ENCODE measurements around the gene MRTFB. TPM values are rescaled to one million over a fixed set of nuclear protein-coding genes. Genes with fewer than 3 reads are reported as not detected.

The MRTFB gene
- total RNA-seq, 1 experiment from 2014 or later, result 29.5 TPM

- Histone ChIP-seq H3K36me3 (ENCODE audit: control insufficient read depth, insufficient read depth, low read length) (no peaks in the 10 kb centered on the region), H3K4me1 (peaks cover 25% of the 10 kb centered on the region), H3K4me3 (ENCODE audit: low read depth, low read length) (no peak overlapping the region), H3K27me3 (replicated peaks; ENCODE audit: control insufficient read depth, insufficient read depth, low read length) (no peaks in the 10 kb centered on the region), H3K9me3 (no peaks in the 10 kb centered on the region)
- no peak for DNase-seq
- Mint-ChIP-seq H3K36me3 (ENCODE audit: insufficient read depth, unreplicated experiment) (peaks cover 12% of the 10 kb centered on the region), H3K4me3 (ENCODE audit: unreplicated experiment) (no peak overlapping the region), H3K27me3 (ENCODE audit: insufficient read depth, unreplicated experiment) (no peaks in the 10 kb centered on the region), H3K9me3 (ENCODE audit: unreplicated experiment) (no peaks in the 10 kb centered on the region), H3K4me1 (ENCODE audit: low read depth, unreplicated experiment) (peaks cover 30% of the 10 kb centered on the region), H3K27ac (ENCODE audit: unreplicated experiment) (no peak overlapping the region)
- TF ChIP-seq, protein P1, sequence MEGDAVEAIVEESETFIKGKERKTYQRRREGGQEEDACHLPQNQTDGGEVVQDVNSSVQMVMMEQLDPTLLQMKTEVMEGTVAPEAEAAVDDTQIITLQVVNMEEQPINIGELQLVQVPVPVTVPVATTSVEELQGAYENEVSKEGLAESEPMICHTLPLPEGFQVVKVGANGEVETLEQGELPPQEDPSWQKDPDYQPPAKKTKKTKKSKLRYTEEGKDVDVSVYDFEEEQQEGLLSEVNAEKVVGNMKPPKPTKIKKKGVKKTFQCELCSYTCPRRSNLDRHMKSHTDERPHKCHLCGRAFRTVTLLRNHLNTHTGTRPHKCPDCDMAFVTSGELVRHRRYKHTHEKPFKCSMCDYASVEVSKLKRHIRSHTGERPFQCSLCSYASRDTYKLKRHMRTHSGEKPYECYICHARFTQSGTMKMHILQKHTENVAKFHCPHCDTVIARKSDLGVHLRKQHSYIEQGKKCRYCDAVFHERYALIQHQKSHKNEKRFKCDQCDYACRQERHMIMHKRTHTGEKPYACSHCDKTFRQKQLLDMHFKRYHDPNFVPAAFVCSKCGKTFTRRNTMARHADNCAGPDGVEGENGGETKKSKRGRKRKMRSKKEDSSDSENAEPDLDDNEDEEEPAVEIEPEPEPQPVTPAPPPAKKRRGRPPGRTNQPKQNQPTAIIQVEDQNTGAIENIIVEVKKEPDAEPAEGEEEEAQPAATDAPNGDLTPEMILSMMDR (IDR thresholded peaks at IDR 0.05; ENCODE audit: insufficient read depth in 1 of 2, low read depth in 1 of 2, low read length in 1 of 2, severe bottlenecking in 1 of 2, unreplicated experiment in 1 of 2), result no peak
- POLR2A ChIA-PET, result no interaction called here
- CTCF ChIA-PET, result no interaction called here
- intact Hi-C loops (cut with micrococcal nuclease; ENCODE audit: unreplicated experiment), result no loop called here
- BruUV-seq (replicated peaks), result no TSS peak
These were observed 15.4 kb downstream of the MRTFB start for GRCh38 chr16:14086477-14086876.

DNA sequence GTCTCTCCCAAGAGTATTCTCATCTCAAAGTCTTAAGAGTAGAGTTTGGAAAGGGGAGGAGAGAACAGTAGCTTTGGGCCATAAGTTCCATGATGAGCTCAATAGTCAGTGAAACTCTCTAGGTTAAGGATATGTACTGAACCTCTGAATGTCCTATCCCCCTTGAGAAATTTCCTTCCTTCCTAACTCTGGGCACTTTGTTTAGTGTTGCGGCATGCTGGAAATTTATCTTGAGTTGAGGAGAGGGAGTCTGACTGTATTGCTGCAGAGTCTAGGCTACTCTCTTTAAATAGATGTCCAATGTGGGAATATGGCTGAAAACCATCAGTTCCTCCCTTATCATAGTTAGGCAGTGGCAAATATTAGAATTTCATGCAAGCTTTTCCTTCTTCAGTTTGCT, 16.1 kb downstream of the MRTFB start:
- POLR2A ChIA-PET, result no interaction called here
- no peaks in the 10 kb centered on the region for H3K27me3 Mint-ChIP-seq (ENCODE audit: insufficient read depth, unreplicated experiment)
- BruUV-seq (replicated peaks), result no TSS peak

DNA sequence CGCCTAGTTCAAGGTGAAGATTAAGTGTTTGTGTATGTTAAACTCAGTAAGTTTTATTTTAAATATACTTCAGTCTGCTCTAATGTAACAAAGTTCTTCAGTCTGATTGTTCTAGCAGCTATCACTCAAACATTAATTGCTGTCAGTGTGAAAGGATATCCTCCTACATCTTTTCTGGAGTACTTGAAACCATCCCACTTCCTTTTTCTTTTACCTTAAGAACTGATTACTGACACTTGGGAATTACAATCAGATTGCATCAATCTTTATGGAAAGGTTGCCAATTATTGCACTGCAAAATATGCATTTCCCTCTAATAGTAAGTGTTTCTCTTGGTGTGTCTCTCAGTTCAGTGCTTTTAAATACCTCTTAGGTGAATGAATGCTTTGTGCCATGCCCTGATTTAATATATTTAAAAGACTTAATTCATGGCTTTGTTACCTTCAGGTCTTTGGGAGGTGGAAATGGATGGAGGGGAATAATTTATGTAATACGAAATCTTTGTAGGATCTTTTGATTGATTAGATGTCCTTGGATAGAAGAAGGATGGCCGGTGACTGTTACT, 16.6 kb downstream of the MRTFB start:
- no peaks in the 10 kb centered on the region for H3K9me3 Mint-ChIP-seq (ENCODE audit: unreplicated experiment)
- no peak overlapping the region for H3K27ac Mint-ChIP-seq (ENCODE audit: unreplicated experiment)
- peaks cover 6% of the 10 kb centered on the region for H3K36me3 Mint-ChIP-seq (ENCODE audit: insufficient read depth, unreplicated experiment)
- peaks cover 30% of the 10 kb centered on the region for H3K4me1 Mint-ChIP-seq (ENCODE audit: low read depth, unreplicated experiment)
- no peak overlapping the region for H3K4me3 Mint-ChIP-seq (ENCODE audit: unreplicated experiment)
- ChIA-PET POLR2A (no interaction called here), CTCF (no interaction called here)
- no TSS peak for BruUV-seq (replicated peaks)
- Histone ChIP-seq H3K9me3 (no peaks in the 10 kb centered on the region), H3K4me3 (ENCODE audit: low read depth, low read length) (no peak overlapping the region), H3K27me3 (replicated peaks; ENCODE audit: control insufficient read depth, insufficient read depth, low read length) (no peaks in the 10 kb centered on the region), H3K36me3 (ENCODE audit: control insufficient read depth, insufficient read depth, low read length) (no peaks in the 10 kb centered on the region), H3K4me1 (peaks cover 25% of the 10 kb centered on the region)
- intact Hi-C loops (cut with micrococcal nuclease; ENCODE audit: unreplicated experiment), result no loop called here
- no peaks in the 10 kb centered on the region for H3K27me3 Mint-ChIP-seq (ENCODE audit: insufficient read depth, unreplicated experiment)
- DNase-seq, result no peak
- TF ChIP-seq, protein P1 (IDR thresholded peaks at IDR 0.05; ENCODE audit: insufficient read depth in 1 of 2, low read depth in 1 of 2, low read length in 1 of 2, severe bottlenecking in 1 of 2, unreplicated experiment in 1 of 2), result no peak

More for the DNA sequence above, 16.1 kb downstream of the MRTFB start:
- Histone ChIP-seq H3K36me3 (ENCODE audit: control insufficient read depth, insufficient read depth, low read length) (no peaks in the 10 kb centered on the region), H3K4me3 (ENCODE audit: low read depth, low read length) (no peak overlapping the region), H3K4me1 (peaks cover 25% of the 10 kb centered on the region), H3K9me3 (no peaks in the 10 kb centered on the region), H3K27me3 (replicated peaks; ENCODE audit: control insufficient read depth, insufficient read depth, low read length) (no peaks in the 10 kb centered on the region)
- no peak overlapping the region for H3K27ac Mint-ChIP-seq (ENCODE audit: unreplicated experiment)
- H3K4me1 Mint-ChIP-seq (ENCODE audit: low read depth, unreplicated experiment), result peaks cover 30% of the 10 kb centered on the region
- intact Hi-C loops (cut with micrococcal nuclease; ENCODE audit: unreplicated experiment), result no loop called here
- TF ChIP-seq, protein P1 (IDR thresholded peaks at IDR 0.05; ENCODE audit: insufficient read depth in 1 of 2, low read depth in 1 of 2, low read length in 1 of 2, severe bottlenecking in 1 of 2, unreplicated experiment in 1 of 2), result no peak
- H3K4me3 Mint-ChIP-seq (ENCODE audit: unreplicated experiment), result no peak overlapping the region
- no peaks in the 10 kb centered on the region for H3K9me3 Mint-ChIP-seq (ENCODE audit: unreplicated experiment)
- peaks cover 6% of the 10 kb centered on the region for H3K36me3 Mint-ChIP-seq (ENCODE audit: insufficient read depth, unreplicated experiment)
- CTCF ChIA-PET, result no interaction called here
- DNase-seq, result no peak
